ENCODE results near the gene AQP11.
"Not testable (repeated sequence)": the region's sequence is repeated elsewhere in the genome, so short reads cannot be mapped to it uniquely, and the experiment has no call there.

AQP11 gene

GRCh38 chr11:77558380-77558779, 31.4 kb upstream of the AQP11 start:
- TF ChIP-seq, protein P1, sequence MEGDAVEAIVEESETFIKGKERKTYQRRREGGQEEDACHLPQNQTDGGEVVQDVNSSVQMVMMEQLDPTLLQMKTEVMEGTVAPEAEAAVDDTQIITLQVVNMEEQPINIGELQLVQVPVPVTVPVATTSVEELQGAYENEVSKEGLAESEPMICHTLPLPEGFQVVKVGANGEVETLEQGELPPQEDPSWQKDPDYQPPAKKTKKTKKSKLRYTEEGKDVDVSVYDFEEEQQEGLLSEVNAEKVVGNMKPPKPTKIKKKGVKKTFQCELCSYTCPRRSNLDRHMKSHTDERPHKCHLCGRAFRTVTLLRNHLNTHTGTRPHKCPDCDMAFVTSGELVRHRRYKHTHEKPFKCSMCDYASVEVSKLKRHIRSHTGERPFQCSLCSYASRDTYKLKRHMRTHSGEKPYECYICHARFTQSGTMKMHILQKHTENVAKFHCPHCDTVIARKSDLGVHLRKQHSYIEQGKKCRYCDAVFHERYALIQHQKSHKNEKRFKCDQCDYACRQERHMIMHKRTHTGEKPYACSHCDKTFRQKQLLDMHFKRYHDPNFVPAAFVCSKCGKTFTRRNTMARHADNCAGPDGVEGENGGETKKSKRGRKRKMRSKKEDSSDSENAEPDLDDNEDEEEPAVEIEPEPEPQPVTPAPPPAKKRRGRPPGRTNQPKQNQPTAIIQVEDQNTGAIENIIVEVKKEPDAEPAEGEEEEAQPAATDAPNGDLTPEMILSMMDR (IDR thresholded peaks at IDR 0.05; ENCODE audit: low read depth, low read length): no peak
- H3K4me3 ChIP-seq (ENCODE audit: low read depth, low read length): no peak overlapping the region

DNA sequence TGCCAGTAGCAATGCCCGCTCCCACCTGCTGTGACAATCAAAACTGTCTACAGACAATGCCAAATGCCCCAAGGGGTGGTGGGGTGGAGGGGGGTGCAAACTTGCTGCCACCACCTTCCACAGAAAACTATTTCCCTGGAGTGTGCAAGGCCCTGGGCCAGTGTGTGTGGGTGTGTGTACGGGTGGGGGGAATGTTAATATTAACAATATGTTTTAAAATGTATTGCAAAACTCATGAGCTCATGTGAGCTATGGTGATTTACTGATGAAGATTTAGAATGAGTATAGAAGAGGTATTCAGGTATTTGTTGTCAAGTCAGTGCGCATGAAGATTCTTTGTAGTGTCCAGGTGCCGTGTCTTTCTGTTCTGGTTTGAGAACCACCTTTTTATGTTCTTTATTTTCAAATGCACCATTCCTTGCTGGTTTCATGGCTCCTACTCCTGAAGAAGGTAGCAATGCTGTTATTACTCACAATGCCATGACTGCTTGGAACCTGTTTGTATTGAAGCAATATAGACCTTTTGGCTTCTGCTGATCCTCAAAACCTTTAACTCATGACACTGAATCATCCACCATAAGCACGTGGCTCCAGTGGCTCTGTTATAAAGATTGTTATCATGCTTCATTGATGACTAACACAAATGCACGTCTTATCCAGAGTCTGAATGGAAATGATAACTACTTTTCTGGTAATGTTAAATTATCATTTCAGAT, 29.9 kb upstream of the AQP11 start:
- TF ChIP-seq, protein P1 (IDR thresholded peaks at IDR 0.05; ENCODE audit: low read depth, low read length): no peak

DNA sequence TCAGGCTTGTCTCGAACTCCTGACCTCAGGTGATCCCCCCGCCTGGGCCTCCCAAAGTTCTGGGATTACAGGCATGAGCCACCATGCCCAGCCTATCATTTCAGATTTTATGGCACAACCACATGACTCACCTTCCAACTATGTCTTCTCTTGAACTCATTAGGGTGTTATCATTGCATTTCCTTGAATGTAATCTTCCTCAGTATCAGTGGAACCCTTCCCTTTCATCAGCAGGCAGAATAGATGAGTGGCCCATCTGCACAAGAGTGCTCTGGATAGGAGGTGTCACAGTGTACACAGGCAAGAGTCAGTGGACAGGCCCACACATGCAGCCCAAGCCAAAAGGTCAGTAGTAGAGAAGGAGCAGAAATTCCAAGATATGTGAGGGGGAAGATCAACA, 29.1 kb upstream of the AQP11 start:
- no peak overlapping the region for H3K4me3 ChIP-seq (ENCODE audit: low read depth, low read length)
- TF ChIP-seq, protein P1 (IDR thresholded peaks at IDR 0.05; ENCODE audit: low read depth, low read length): no peak

More for the DNA sequence above, 29.9 kb upstream of the AQP11 start:
- H3K4me3 ChIP-seq (ENCODE audit: low read depth, low read length): no peak overlapping the region

- TF ChIP-seq, protein P1 (IDR thresholded peaks at IDR 0.05; ENCODE audit: low read depth, low read length): no peak
- no peak overlapping the region for H3K4me3 ChIP-seq (ENCODE audit: low read depth, low read length)
Observed at GRCh38 chr11:77561257-77561656, 28.5 kb upstream of the AQP11 start.

DNA sequence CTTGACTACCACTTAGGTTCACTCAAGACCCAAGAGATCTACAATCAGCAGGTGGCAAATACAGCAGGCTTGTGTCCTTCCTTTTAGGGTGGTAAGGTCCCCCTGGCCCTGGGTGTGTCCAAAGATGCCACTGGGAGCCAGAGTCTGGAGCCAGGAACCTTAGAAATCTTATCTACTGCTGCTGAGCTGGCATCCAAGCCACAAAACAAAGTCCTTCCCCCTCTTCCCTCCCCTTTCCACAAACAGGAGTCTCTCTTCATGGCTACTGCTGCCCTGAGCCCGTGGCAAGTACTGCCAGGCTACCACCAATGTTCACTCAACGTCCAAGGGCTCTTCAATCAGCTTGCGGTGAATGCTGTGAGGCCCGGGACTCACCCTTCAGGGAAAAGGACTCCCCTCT, 21.4 kb upstream of the AQP11 start:
- no peak overlapping the region for H3K4me3 ChIP-seq (ENCODE audit: low read depth, low read length)
- TF ChIP-seq, protein P1 (IDR thresholded peaks at IDR 0.05; ENCODE audit: low read depth, low read length): no peak

- TF ChIP-seq, protein P1 (IDR thresholded peaks at IDR 0.05; ENCODE audit: low read depth, low read length): no peak
Observed at GRCh38 chr11:77568916-77569675, 20.7 kb upstream of the AQP11 start.

GRCh38 chr11:77569676-77570070, 20.1 kb upstream of the AQP11 start:
- TF ChIP-seq, protein P1 (IDR thresholded peaks at IDR 0.05; ENCODE audit: low read depth, low read length): no peak
- H3K4me3 ChIP-seq (ENCODE audit: low read depth, low read length): no peak overlapping the region

More at GRCh38 chr11:77568916-77569675, 20.7 kb upstream of the AQP11 start:
- no peak overlapping the region for H3K4me3 ChIP-seq (ENCODE audit: low read depth, low read length)

GRCh38 chr11:77570896-77571295, 18.9 kb upstream of the AQP11 start:
- not testable (repeated sequence) for H3K4me3 ChIP-seq (ENCODE audit: low read depth, low read length)

DNA sequence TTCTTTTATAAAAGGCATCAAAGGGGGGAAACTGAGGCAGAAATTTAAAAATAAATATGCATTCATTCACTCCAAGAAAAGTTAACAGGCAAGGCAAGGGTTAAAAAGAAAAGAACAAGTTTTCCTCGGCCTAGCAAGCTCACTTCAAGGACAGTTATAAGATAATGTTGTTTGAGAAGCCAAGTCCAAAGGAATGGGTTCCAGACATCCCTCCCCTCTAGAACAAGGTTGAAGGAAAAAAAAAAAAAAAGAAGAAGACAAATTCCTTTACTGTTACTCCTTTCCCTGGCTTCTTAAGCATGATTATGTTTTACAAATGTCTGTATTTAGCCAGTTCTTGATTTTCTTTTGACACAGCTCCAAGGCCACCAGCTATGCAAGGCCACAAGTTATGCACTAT, 14.3 kb upstream of the AQP11 start:
- not testable (repeated sequence) for H3K4me3 ChIP-seq (ENCODE audit: low read depth, low read length)
